DND-41 (cell line): ENCODE measurements around the gene PATL1.

Source experiments
- EZH2 ChIP-seq: IDR thresholded peaks from 3 replicates; pipeline ENCODE4 v1.6.1; 2012; ENCODE audit warnings: borderline replicate concordance, low read depth, mild to moderate bottlenecking, moderate library complexity, low read length, inconsistent platforms; ENCODE audit not compliant: severe bottlenecking
- TF ChIP-seq, protein P1 (sequence below): IDR thresholded peaks from 2 replicates; pipeline ENCODE4 v1.5.1; 2012; ENCODE audit warnings: borderline replicate concordance, low read length, moderate library complexity, mild to moderate bottlenecking; ENCODE audit not compliant: poor library complexity, severe bottlenecking; ENCODE audit errors: extremely low read depth

DNA sequence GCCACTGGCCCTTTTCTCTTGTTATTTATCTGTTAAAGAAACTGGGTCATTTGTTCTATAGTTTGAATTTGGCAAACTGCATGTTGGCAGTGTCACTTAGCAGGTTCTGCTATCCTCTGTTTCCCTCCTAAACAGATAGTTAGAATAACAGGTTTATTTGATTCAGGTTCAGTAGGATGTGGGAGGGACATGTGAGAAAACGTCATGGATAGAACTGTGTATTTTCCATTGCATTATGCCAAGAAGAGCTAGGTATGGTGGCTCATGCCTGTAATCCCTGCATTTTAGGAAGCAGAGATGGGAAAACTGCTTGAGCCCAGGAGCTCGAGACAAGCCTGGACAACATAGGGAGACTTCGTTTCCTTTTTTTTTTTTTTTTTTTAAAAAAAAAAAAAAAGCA is 24.3 kb downstream of the PATL1 start:
- no peak for TF ChIP-seq EZH2
- TF ChIP-seq, protein P1, sequence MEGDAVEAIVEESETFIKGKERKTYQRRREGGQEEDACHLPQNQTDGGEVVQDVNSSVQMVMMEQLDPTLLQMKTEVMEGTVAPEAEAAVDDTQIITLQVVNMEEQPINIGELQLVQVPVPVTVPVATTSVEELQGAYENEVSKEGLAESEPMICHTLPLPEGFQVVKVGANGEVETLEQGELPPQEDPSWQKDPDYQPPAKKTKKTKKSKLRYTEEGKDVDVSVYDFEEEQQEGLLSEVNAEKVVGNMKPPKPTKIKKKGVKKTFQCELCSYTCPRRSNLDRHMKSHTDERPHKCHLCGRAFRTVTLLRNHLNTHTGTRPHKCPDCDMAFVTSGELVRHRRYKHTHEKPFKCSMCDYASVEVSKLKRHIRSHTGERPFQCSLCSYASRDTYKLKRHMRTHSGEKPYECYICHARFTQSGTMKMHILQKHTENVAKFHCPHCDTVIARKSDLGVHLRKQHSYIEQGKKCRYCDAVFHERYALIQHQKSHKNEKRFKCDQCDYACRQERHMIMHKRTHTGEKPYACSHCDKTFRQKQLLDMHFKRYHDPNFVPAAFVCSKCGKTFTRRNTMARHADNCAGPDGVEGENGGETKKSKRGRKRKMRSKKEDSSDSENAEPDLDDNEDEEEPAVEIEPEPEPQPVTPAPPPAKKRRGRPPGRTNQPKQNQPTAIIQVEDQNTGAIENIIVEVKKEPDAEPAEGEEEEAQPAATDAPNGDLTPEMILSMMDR, result no peak
